MM.1S (cell line): ENCODE data around the gene PMM2.

Source experiments
- EZH2 ChIP-seq: fragments of 300-600 bp; sonication (generic); optimal IDR thresholded peaks from 2 replicates; pipeline ENCODE3; 2017; ENCODE audit warnings: low read depth, mild to moderate bottlenecking, antibody characterized with exemption, low read length, mixed read lengths
- EZH2phosphoT487 ChIP-seq: fragments of 300-600 bp; sonication (generic); IDR thresholded peaks from 2 replicates; pipeline ENCODE4 v1.6.1; 2018; ENCODE audit warnings: antibody characterized with exemption, low read length
- TF ChIP-seq, protein P1 (sequence below): fragments of 300-600 bp; sonication (generic); IDR thresholded peaks from 2 replicates; pipeline ENCODE4 v1.5.1; 2016; ENCODE audit warnings: antibody characterized with exemption, low read length, mixed read lengths

DNA sequence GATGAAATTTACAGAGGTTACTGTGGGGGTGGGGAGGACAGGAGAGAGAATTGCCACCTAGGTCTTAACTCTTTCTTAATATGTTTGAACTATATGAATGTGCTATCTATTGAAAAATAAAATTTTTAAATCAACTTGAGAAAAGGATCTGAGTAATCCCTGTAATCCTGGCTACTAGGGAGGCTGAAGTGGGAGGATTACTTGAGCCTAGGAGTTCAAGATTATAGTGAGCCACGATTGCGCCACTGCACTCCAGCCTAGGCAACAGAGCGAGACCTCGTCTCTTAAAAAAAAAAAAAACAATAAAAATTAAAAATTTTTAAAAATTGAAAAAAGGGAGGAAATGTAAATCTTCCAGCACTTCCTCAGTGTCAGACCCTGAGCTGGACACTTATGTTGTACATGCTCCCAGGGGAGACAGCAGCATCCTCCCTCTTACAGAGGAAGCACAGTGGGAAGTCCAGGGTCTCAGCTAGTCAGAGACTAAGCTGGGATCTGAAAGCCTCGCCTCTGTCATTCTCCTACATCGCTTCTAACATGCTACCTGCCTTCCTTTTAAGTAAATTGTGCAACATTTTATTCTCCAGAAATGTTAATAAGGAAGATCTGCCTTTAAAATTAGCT is 21.9 kb downstream of the PMM2 start:
- TF ChIP-seq, protein P1, sequence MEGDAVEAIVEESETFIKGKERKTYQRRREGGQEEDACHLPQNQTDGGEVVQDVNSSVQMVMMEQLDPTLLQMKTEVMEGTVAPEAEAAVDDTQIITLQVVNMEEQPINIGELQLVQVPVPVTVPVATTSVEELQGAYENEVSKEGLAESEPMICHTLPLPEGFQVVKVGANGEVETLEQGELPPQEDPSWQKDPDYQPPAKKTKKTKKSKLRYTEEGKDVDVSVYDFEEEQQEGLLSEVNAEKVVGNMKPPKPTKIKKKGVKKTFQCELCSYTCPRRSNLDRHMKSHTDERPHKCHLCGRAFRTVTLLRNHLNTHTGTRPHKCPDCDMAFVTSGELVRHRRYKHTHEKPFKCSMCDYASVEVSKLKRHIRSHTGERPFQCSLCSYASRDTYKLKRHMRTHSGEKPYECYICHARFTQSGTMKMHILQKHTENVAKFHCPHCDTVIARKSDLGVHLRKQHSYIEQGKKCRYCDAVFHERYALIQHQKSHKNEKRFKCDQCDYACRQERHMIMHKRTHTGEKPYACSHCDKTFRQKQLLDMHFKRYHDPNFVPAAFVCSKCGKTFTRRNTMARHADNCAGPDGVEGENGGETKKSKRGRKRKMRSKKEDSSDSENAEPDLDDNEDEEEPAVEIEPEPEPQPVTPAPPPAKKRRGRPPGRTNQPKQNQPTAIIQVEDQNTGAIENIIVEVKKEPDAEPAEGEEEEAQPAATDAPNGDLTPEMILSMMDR = no peak
- TF ChIP-seq EZH2 = no peak
- TF ChIP-seq EZH2phosphoT487 = no peak
